ENCODE measurements around the gene LIMS2. TPM values are rescaled to one million over a fixed set of nuclear protein-coding genes. Genes with fewer than 3 reads are reported as not detected.

Gene LIMS2
- total RNA-seq, 1 donor from 2014 or later: 171 TPM

GRCh38 chr2:127614246-127614645 is 61.1 kb downstream of the LIMS2 start:
- H3K27me3 Mint-ChIP-seq (ENCODE audit: low read depth): no peaks in the 10 kb centered on the region
- DNase-seq (ENCODE audit: low spot score): no peak
- peaks cover 9% of the 10 kb centered on the region for H3K36me3 Mint-ChIP-seq (ENCODE audit: low read depth)
- H3K4me3 Mint-ChIP-seq (ENCODE audit: unreplicated experiment): no peak overlapping the region
- peaks cover 8% of the 10 kb centered on the region for H3K4me1 Mint-ChIP-seq (ENCODE audit: low read depth)
- TF ChIP-seq CTCF (IDR thresholded peaks at IDR 0.05): no peak
- no peak overlapping the region for H3K27ac Mint-ChIP-seq (ENCODE audit: unreplicated experiment)
- peaks cover 16% of the 10 kb centered on the region for H3K9me3 Mint-ChIP-seq (ENCODE audit: low read depth)

GRCh38 chr2:127612111-127612822 is 63.1 kb downstream of the LIMS2 start:
- Mint-ChIP-seq H3K36me3 (ENCODE audit: low read depth) (peaks cover 9% of the 10 kb centered on the region), H3K27me3 (ENCODE audit: low read depth) (no peaks in the 10 kb centered on the region), H3K27ac (ENCODE audit: unreplicated experiment) (no peak overlapping the region), H3K4me3 (ENCODE audit: unreplicated experiment) (no peak overlapping the region), H3K4me1 (ENCODE audit: low read depth) (peaks cover 5% of the 10 kb centered on the region), H3K9me3 (ENCODE audit: low read depth) (peaks cover 16% of the 10 kb centered on the region)
- peak; percentile 41 for DNase-seq (ENCODE audit: low spot score)
- no peak for TF ChIP-seq CTCF (IDR thresholded peaks at IDR 0.05)

- no peak overlapping the region for H3K27ac Mint-ChIP-seq (ENCODE audit: unreplicated experiment)
- DNase-seq (ENCODE audit: low spot score): peak; percentile 53
Measured at GRCh38 chr2:127611076-127611925, 64.0 kb downstream of the LIMS2 start.

GRCh38 chr2:127610561-127610960 is 64.8 kb downstream of the LIMS2 start:
- no peak overlapping the region for H3K4me3 Mint-ChIP-seq (ENCODE audit: unreplicated experiment)
- no peak overlapping the region for H3K27ac Mint-ChIP-seq (ENCODE audit: unreplicated experiment)
- H3K36me3 Mint-ChIP-seq (ENCODE audit: low read depth): peaks cover 9% of the 10 kb centered on the region
- H3K9me3 Mint-ChIP-seq (ENCODE audit: low read depth): peaks cover 16% of the 10 kb centered on the region
- no peak for TF ChIP-seq CTCF (IDR thresholded peaks at IDR 0.05)
- H3K4me1 Mint-ChIP-seq (ENCODE audit: low read depth): peaks cover 5% of the 10 kb centered on the region
- no peaks in the 10 kb centered on the region for H3K27me3 Mint-ChIP-seq (ENCODE audit: low read depth)
- DNase-seq (ENCODE audit: low spot score): peak; percentile 53

More at GRCh38 chr2:127611076-127611925, 64.0 kb downstream of the LIMS2 start:
- no peak overlapping the region for H3K4me3 Mint-ChIP-seq (ENCODE audit: unreplicated experiment)
- peaks cover 9% of the 10 kb centered on the region for H3K36me3 Mint-ChIP-seq (ENCODE audit: low read depth)
- no peak for TF ChIP-seq CTCF (IDR thresholded peaks at IDR 0.05)
- H3K9me3 Mint-ChIP-seq (ENCODE audit: low read depth): peaks cover 16% of the 10 kb centered on the region
- H3K4me1 Mint-ChIP-seq (ENCODE audit: low read depth): peaks cover 5% of the 10 kb centered on the region
- no peaks in the 10 kb centered on the region for H3K27me3 Mint-ChIP-seq (ENCODE audit: low read depth)

GRCh38 chr2:127609818-127610217 is 65.5 kb downstream of the LIMS2 start:
- H3K27me3 Mint-ChIP-seq (ENCODE audit: low read depth): no peaks in the 10 kb centered on the region
- H3K36me3 Mint-ChIP-seq (ENCODE audit: low read depth): peaks cover 9% of the 10 kb centered on the region
- H3K27ac Mint-ChIP-seq (ENCODE audit: unreplicated experiment): no peak overlapping the region
- peaks cover 3% of the 10 kb centered on the region for H3K4me1 Mint-ChIP-seq (ENCODE audit: low read depth)
- TF ChIP-seq CTCF (IDR thresholded peaks at IDR 0.05): no peak
- peaks cover 16% of the 10 kb centered on the region for H3K9me3 Mint-ChIP-seq (ENCODE audit: low read depth)
- DNase-seq (ENCODE audit: low spot score): peak; percentile 68
- no peak overlapping the region for H3K4me3 Mint-ChIP-seq (ENCODE audit: unreplicated experiment)
